Occipital lobe (tissue), 2 donors: ENCODE data around the gene CCNY. TPM values are rescaled to one million over a fixed set of nuclear protein-coding genes. Genes with fewer than 3 reads are reported as not detected.
"Not testable (repeated sequence)": the region's sequence is repeated elsewhere in the genome, so short reads cannot be mapped to it uniquely, and the experiment has no call there.

Experiments
- DNase-seq: peaks from one replicate; lab custom pipeline; 2025; lab: John Stamatoyannopoulos, UW
- total RNA-seq: library from RNA; depleted of rRNA; stranded (reverse); fragments of >200 nt; gene quantifications from one replicate; pipeline ENCODE4 v1.2.3, GENCODE V29; 2014

CCNY gene
- total RNA-seq, 1 donor from 2014 or later: 49.9 TPM

GRCh38 chr10:35382096-35382495, 45.8 kb downstream of the CCNY start:
- no peak for DNase-seq

GRCh38 chr10:35384265-35384868, 48.1 kb downstream of the CCNY start:
- no peak for DNase-seq

- DNase-seq: no peak
Measured at GRCh38 chr10:35386594-35387174, 50.4 kb downstream of the CCNY start.

- DNase-seq: no peak
Measured at GRCh38 chr10:35387768-35388167, 51.5 kb downstream of the CCNY start.

GRCh38 chr10:35388197-35388596, 51.9 kb downstream of the CCNY start:
- no peak for DNase-seq

GRCh38 chr10:35388682-35389081, 52.4 kb downstream of the CCNY start:
- no peak for DNase-seq

- no peak for DNase-seq
Measured at GRCh38 chr10:35390161-35390840, 54.0 kb downstream of the CCNY start.

- no peak for DNase-seq
Measured at GRCh38 chr10:35390843-35391152, 54.5 kb downstream of the CCNY start.

GRCh38 chr10:35391153-35391953, 55.0 kb downstream of the CCNY start:
- no peak for DNase-seq

- no peak for DNase-seq
Measured at GRCh38 chr10:35391954-35392262, 55.6 kb downstream of the CCNY start.

GRCh38 chr10:35392482-35393228, 56.3 kb downstream of the CCNY start:
- DNase-seq: no peak

- no peak for DNase-seq
Measured at GRCh38 chr10:35394411-35394851, 58.1 kb downstream of the CCNY start.

- no peak for DNase-seq
Measured at GRCh38 chr10:35394934-35395333, 58.6 kb downstream of the CCNY start.

- DNase-seq: no peak
Measured at GRCh38 chr10:35396560-35397434, 60.5 kb downstream of the CCNY start.

- no peak for DNase-seq
Measured at GRCh38 chr10:35397953-35398352, 61.6 kb downstream of the CCNY start.

GRCh38 chr10:35398355-35398754, 62.0 kb downstream of the CCNY start:
- no peak for DNase-seq

GRCh38 chr10:35398908-35399307, 62.6 kb downstream of the CCNY start:
- DNase-seq: no peak

- DNase-seq: no peak
Measured at GRCh38 chr10:35399414-35400009, 63.2 kb downstream of the CCNY start.

GRCh38 chr10:35400595-35401268, 64.4 kb downstream of the CCNY start:
- no peak for DNase-seq

- not testable (repeated sequence) for DNase-seq
Measured at GRCh38 chr10:35403491-35403890, 67.2 kb downstream of the CCNY start.
